Measurements from ENCODE around the gene ARHGAP26. TPM values are rescaled to one million over a fixed set of nuclear protein-coding genes. Genes with fewer than 3 reads are reported as not detected.

The ARHGAP26 gene
- polyA plus RNA-seq, 3 donors: 26.5 to 56.8 (median 28.7) TPM

DNA sequence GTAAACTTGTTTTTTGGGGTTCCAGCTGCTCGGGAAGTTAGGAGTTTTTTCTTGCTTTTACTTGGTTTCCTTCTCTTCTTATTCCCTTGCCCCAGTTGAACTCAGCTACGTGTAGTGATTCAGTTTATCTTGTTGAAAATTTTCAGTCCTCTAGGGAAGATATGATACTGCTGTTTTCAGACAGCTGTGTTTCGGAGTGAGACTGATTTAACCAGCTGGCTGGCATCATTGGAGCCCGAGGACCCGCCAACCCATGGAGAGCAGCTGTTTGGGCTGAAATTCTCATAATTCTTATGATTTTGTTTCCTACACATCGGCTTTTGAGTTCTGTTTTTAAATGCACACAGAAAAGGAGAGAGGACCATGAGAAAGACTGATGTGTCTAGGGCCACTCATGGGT lies 361.8 kb downstream of the ARHGAP26 start:
- H3K27me3 Mint-ChIP-seq (ENCODE audit: low read depth in 3 of 3): peaks cover 0 to 2% (median 0%) of the 10 kb centered on the region in 3 donors
- WGBS (ENCODE audit: insufficient coverage): no CpG with 5 or more reads among the region's 6 CpGs
- peaks cover 11% of the 10 kb centered on the region for H3K4me1 Mint-ChIP-seq
- Histone ChIP-seq H3K9ac (ENCODE audit: insufficient read depth, low read length, poor library complexity, severe bottlenecking) (no peak overlapping the region), H3K36me3 (replicated peaks in 1 of 2; ENCODE audit: control insufficient read depth in 1 of 2, insufficient read depth in 2 of 2, low read length in 2 of 2) (peaks cover 45 to 92% of the 10 kb centered on the region in 2 donors), H2AFZ (ENCODE audit: insufficient read depth, low read depth, low read length, poor library complexity, severe bottlenecking) (no peak overlapping the region), H3K4me1 (ENCODE audit: control insufficient read depth in 1 of 2, insufficient read depth in 2 of 2, low read length in 2 of 2) (peaks cover 9 to 10% of the 10 kb centered on the region in 2 donors), H4K20me1 (ENCODE audit: insufficient read depth, low read length) (peaks cover 94% of the 10 kb centered on the region), H3K79me2 (ENCODE audit: insufficient read depth, low read length) (no peaks in the 10 kb centered on the region), H3K9me3 (replicated peaks in 1 of 2; ENCODE audit: control insufficient read depth in 1 of 2, insufficient read depth in 1 of 2, low read length in 2 of 2) (no peaks in the 10 kb centered on the region), H3K27ac (ENCODE audit: low read depth in 1 of 2, low read length in 2 of 2) (no peak overlapping the region), H3K4me3 (replicated peaks in 1 of 3; ENCODE audit: low read depth in 2 of 3, low read length in 3 of 3) (no peak overlapping the region), H3K27me3 (ENCODE audit: control insufficient read depth in 2 of 2, insufficient read depth in 2 of 2, low read length in 2 of 2) (no peaks in the 10 kb centered on the region), H3K4me2 (replicated peaks; ENCODE audit: extremely low read depth, low read length, poor library complexity, severe bottlenecking) (no peak overlapping the region)
- TF ChIP-seq, protein P1, sequence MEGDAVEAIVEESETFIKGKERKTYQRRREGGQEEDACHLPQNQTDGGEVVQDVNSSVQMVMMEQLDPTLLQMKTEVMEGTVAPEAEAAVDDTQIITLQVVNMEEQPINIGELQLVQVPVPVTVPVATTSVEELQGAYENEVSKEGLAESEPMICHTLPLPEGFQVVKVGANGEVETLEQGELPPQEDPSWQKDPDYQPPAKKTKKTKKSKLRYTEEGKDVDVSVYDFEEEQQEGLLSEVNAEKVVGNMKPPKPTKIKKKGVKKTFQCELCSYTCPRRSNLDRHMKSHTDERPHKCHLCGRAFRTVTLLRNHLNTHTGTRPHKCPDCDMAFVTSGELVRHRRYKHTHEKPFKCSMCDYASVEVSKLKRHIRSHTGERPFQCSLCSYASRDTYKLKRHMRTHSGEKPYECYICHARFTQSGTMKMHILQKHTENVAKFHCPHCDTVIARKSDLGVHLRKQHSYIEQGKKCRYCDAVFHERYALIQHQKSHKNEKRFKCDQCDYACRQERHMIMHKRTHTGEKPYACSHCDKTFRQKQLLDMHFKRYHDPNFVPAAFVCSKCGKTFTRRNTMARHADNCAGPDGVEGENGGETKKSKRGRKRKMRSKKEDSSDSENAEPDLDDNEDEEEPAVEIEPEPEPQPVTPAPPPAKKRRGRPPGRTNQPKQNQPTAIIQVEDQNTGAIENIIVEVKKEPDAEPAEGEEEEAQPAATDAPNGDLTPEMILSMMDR (IDR thresholded peaks at IDR 0.05): no peak
- peaks cover 74 to 78% of the 10 kb centered on the region in 2 donors for H3K36me3 Mint-ChIP-seq
- H3K27ac Mint-ChIP-seq: peak overlapping the region in 1 of 7 donors; percentile 3
- no peak overlapping the region for H3K4me3 Mint-ChIP-seq
- no peak for DNase-seq
- H3K9me3 Mint-ChIP-seq: no peaks in the 10 kb centered on the region
- intact Hi-C loops (cut with micrococcal nuclease): no loop called here

DNA sequence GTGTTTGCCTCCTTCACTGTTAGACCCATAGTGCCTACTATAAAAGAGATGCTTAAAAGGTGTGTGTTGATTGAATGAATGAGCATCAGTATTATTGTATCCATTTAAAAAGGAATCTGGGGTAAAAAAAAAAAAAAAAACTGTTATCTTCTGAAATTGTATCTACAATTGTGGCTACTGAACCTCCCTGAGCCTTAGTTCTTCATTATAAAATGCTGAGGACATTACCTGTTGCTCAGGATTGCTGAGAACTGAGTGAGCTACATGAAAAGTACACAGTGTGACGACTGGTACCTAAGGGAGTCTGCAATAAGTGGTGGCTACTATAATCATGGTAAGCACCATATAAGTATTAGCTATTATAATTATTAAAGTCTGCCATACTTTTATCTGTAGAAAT lies 362.6 kb downstream of the ARHGAP26 start:
- Histone ChIP-seq H3K36me3 (replicated peaks in 1 of 2; ENCODE audit: control insufficient read depth in 1 of 2, insufficient read depth in 2 of 2, low read length in 2 of 2) (peaks cover 52 to 97% of the 10 kb centered on the region in 2 donors), H3K4me1 (ENCODE audit: control insufficient read depth in 1 of 2, insufficient read depth in 2 of 2, low read length in 2 of 2) (peaks cover 2 to 3% of the 10 kb centered on the region in 2 donors), H3K4me2 (replicated peaks; ENCODE audit: extremely low read depth, low read length, poor library complexity, severe bottlenecking) (no peak overlapping the region), H3K9ac (ENCODE audit: insufficient read depth, low read length, poor library complexity, severe bottlenecking) (no peak overlapping the region), H3K27ac (ENCODE audit: low read depth in 1 of 2, low read length in 2 of 2) (no peak overlapping the region), H4K20me1 (ENCODE audit: insufficient read depth, low read length) (peaks cover 94% of the 10 kb centered on the region), H3K9me3 (replicated peaks in 1 of 2; ENCODE audit: control insufficient read depth in 1 of 2, insufficient read depth in 1 of 2, low read length in 2 of 2) (no peaks in the 10 kb centered on the region), H2AFZ (ENCODE audit: insufficient read depth, low read depth, low read length, poor library complexity, severe bottlenecking) (no peak overlapping the region), H3K79me2 (ENCODE audit: insufficient read depth, low read length) (no peaks in the 10 kb centered on the region), H3K4me3 (replicated peaks in 1 of 3; ENCODE audit: low read depth in 2 of 3, low read length in 3 of 3) (no peak overlapping the region), H3K27me3 (ENCODE audit: control insufficient read depth in 2 of 2, insufficient read depth in 2 of 2, low read length in 2 of 2) (no peaks in the 10 kb centered on the region)
- H3K4me3 Mint-ChIP-seq: no peak overlapping the region
- H3K36me3 Mint-ChIP-seq: peaks cover 78 to 85% of the 10 kb centered on the region in 2 donors
- no peaks in the 10 kb centered on the region for H3K9me3 Mint-ChIP-seq
- H3K27ac Mint-ChIP-seq: no peak overlapping the region
- TF ChIP-seq, protein P1 (IDR thresholded peaks at IDR 0.05): no peak
- H3K27me3 Mint-ChIP-seq (ENCODE audit: low read depth in 3 of 3): peaks cover 0 to 2% (median 0%) of the 10 kb centered on the region in 3 donors
- peaks cover 4% of the 10 kb centered on the region for H3K4me1 Mint-ChIP-seq
- intact Hi-C loops (cut with micrococcal nuclease): no loop called here
- no peak for DNase-seq
- no CpG with 5 or more reads among the region's 1 CpG for WGBS (ENCODE audit: insufficient coverage)
